Stimulated activated CD4-positive, alpha-beta T cell treated with anti-CD3 and anti-CD28 coated beads, Interleukin-2, amount 100 ng/mL, for 4 hours (primary cell): ENCODE measurements around the gene PCAT7.

Experiments
- DNase-seq: peaks from one replicate; pipeline ENCODE4 v3.0.0-alpha.2; 2020; ENCODE audit warnings: low read depth

Gene PCAT7

DNA sequence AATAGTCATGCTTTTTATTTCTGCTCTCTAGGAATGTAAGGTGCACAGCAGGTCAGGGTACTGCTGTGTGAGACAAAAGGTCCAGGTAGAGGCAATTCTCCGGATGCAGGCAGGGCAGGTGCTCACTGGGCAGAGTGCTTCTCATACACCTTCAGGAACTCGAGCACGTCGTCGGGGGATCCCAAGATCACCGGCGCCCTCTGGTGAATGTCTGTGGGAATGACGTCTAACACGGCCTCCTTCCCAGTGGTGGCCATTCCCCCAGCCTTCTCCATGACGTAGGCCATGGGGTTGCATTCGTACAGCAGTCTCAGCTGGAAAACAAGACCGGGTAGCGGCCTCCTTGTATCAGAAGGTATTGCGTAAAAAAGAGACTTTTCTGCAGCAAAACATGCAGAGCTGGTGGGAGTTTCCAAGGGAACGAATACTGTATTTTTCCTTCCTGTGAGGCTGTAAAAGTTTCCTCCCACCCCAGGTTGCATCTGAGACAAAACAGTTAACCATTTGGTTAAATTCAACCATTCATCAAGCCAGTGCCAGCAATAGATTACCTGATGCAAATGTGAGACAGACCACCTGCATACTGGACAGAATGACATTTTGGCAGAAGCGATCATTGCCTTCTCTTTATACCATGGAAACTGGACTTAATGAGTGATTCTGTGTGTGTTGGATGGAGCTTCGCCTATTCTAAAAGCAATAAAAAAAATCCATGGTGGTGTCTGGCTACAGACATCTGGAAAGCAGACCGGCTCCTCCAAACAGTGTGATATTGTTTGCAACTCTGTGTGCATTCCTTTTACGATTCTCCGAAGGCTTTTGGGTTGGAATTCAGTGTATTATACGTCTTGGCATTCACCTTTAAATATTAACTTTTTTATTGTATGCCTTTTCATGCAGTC, 48.6 kb downstream of the PCAT7 start:
- DNase-seq = peak; percentile 28

DNA sequence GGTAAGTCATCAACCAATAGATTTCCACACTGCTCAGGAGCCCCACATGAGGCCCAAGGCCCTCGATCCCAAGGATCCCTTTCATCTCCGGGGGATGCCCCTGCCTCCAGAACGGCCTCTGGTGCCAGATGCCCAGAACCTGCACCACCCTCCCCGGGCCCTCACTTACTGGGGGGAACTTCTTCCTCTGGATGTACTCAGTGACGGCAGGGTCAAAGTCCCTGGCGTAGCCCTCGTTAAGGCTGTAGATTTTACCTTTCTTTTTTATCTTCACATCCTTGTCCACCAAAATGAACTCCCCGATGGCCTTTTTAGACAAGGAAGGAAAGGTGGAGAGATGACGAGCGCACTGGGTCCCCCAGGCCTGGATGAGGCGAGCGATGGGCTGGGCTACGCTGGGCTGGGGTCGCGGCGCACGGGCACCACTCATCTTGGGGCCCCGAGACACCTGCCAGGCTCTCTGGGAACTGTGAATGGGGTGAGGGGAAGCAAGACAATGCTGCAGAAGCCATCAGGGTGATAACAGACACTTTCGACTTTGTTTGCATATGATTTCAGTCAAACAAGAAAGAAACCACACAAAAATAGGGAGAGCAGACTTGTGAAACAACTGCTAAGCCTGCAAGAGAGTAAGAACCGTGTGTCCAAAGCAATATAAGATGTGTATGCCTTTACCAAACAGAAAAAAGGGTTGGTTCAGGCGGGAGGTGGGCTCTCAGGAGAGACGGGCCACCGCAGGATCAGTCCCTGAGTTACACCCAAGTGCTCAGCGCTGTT, 52.0 kb downstream of the PCAT7 start:
- no peak for DNase-seq

DNA sequence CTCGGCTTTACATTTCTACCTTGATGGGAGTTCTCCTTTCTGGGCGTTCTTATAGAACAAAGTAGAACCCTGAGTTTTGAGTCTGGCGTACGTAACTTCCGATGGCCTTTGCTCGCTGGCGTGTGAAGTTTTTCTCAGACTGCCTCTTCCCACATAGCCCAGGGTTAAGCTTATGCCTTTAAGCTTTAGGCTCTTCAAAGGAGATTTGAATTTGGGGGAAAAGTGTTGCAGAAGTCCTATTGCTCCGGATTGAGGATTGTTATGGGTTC, 52.5 kb downstream of the PCAT7 start:
- no peak for DNase-seq

DNA sequence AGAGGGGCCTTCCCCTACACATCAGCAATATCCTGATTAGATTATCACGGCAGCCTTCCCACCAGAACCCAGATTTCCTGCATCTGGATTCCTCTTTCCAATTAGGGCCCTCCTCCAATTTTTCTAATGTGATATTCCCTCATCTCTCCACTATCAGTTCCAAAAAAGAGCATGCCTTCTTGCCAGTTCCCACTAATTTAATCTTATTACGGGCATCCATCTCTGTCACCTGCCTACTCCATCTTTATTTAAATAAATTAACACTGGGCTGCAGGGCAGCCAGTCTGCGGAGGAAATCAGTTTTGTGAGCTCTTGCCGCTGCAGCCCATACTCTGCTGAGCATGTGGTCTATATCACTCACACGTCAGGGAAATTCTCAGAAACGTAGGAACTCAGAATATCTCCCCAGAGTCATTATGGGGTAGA, 55.3 kb downstream of the PCAT7 start:
- no peak for DNase-seq

DNA sequence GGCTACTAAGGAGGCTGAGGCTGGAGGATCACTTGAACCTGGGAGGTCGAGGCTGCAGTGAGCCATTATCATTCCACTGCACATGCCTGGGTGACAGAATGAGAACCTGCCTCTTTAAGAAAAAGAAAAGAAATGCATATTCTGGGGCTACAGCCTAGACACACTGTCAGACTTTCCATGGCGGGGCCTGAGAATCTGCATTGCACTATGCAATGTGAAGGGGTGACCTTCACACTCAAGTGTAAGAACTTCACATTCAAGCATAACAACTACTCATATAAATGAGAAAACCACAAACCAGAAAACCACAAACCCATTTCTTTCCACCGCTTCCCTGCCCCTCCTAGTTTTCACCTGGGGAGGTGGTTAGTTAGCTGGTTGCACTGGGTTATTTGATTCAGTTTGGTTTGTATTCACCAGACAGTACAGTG, 56.8 kb downstream of the PCAT7 start:
- peak; percentile 2 for DNase-seq

DNA sequence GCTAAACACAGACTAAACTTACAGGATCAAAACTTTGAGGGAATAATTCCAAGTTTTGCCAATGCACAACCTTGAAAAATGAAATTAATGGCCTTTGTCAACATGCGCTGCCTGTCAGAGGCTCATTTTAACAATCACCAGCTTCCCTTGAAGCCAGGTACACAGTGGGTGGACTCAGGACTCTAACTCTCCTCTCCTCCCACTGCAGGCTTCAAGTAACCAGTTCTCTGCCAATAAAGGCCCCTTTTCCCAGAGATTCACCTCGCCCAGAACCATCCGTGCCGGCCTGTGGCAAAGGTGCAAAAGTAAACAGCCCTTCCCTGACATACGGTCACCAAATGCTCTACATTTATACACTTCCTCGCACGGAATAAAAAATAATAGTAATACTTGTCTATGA, 57.2 kb downstream of the PCAT7 start:
- DNase-seq = no peak

DNA sequence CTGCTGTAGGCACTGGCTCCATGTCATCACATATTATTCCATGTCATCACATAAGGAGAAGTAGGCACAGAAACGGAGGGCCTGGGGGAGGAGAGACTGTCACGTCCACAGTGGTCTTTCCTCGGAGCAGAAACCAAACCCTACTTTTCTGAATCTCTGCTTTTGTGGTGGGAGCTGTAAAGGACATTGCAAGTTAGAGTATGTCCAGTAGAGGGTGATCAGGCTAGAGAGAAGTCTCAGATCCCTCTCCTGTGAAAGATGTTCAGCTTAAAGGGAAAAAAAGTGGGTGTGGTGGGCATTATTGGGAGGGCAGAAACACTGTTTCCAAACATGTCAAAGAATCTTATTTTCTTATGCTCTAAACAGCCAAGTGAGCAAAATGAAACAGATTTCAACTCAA, 58.1 kb downstream of the PCAT7 start:
- DNase-seq = no peak

DNA sequence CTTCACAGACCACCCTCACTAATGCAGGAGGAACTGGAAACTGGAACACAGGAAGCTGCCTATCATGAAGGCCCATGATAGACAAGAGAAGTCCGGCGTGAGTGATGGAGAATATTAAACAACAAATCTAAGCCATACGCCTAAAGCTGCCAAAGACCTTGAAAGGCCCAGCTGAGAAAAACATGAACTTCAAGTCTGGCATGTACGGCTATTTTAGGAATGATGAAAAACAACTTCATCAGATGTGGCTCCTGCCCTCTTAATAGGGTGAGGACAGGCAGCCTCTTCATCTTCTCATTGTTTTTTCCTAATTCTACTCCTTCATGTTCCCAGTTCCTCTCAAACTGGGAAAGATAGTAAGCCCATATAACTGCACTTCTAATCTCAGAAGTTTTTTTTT, 64.1 kb downstream of the PCAT7 start:
- no peak for DNase-seq
